DND-41 (cell line): ENCODE data around the gene ERP27.

Experiments
- CTCF ChIP-seq: IDR thresholded peaks from 2 replicates; pipeline ENCODE4 v1.5.1; 2012; ENCODE audit warnings: borderline replicate concordance, low read length, moderate library complexity, mild to moderate bottlenecking; ENCODE audit not compliant: poor library complexity, severe bottlenecking; ENCODE audit errors: extremely low read depth
- EZH2 ChIP-seq: IDR thresholded peaks from 3 replicates; pipeline ENCODE4 v1.6.1; 2012; ENCODE audit warnings: borderline replicate concordance, low read depth, mild to moderate bottlenecking, moderate library complexity, low read length, inconsistent platforms; ENCODE audit not compliant: severe bottlenecking

GRCh38 chr12:14868916-14869506 is 69.3 kb downstream of the ERP27 start:
- TF ChIP-seq CTCF (no peak), EZH2 (no peak)
